ENCODE results near the gene HLF.

GRCh38 chr17:55279788-55280187 lies 15.0 kb downstream of the HLF start:
- TF ChIP-seq CTCF (conservative IDR thresholded peaks at IDR 0.05; ENCODE audit: low read depth, low read length), result no peak
- no peak for TF ChIP-seq EZH2 (IDR thresholded peaks at IDR 0.05; ENCODE audit: borderline replicate concordance, low read depth, low read length, poor library complexity, severe bottlenecking)

All from A673 (cell line).